Stimulated activated naive CD8-positive, alpha-beta T cell treated with anti-CD3 and anti-CD28 coated beads, Interleukin-15, amount 100 ng/mL, for 72 hours (primary cell): ENCODE results near the gene CDC6.

ENCODE experiments used
- ATAC-seq: fragments of 150-1000 bp; cut with Tn5 transposase; 2 replicates; pipeline ENCODE4 v1.10.0; 2021; ENCODE audit warnings: mild to moderate bottlenecking, moderate library complexity
- DNase-seq, 2 donors: peaks; one replicate each; pipeline ENCODE4 v3.0.0; 2021 to 2022
- H3K27ac Mint-ChIP-seq, 2 donors: one replicate each; pipeline ENCODE4 v1.8.0; 2022; ENCODE audit warnings: mild to moderate bottlenecking in 2 of 2, mixed read lengths in 2 of 2, moderate library complexity in 2 of 2
- H3K27me3 Mint-ChIP-seq: one replicate; pipeline ENCODE4 v1.8.0; 2022; ENCODE audit warnings: mixed read lengths
- H3K4me1 Mint-ChIP-seq: one replicate; pipeline ENCODE4 v1.8.0; 2022; ENCODE audit warnings: mild to moderate bottlenecking, mixed read lengths
- H3K4me3 Mint-ChIP-seq, 2 donors: one replicate each; pipeline ENCODE4 v1.8.0; 2022; ENCODE audit warnings: mild to moderate bottlenecking in 2 of 2, mixed read lengths in 2 of 2, moderate library complexity in 1 of 2
- H3K9me3 Mint-ChIP-seq, 2 donors: one replicate each; pipeline ENCODE4 v1.8.0; 2022; ENCODE audit warnings: mixed read lengths in 2 of 2

CDC6 gene

GRCh38 chr17:40331743-40332641, 44.3 kb downstream of the CDC6 start:
- DNase-seq = no peak

DNA sequence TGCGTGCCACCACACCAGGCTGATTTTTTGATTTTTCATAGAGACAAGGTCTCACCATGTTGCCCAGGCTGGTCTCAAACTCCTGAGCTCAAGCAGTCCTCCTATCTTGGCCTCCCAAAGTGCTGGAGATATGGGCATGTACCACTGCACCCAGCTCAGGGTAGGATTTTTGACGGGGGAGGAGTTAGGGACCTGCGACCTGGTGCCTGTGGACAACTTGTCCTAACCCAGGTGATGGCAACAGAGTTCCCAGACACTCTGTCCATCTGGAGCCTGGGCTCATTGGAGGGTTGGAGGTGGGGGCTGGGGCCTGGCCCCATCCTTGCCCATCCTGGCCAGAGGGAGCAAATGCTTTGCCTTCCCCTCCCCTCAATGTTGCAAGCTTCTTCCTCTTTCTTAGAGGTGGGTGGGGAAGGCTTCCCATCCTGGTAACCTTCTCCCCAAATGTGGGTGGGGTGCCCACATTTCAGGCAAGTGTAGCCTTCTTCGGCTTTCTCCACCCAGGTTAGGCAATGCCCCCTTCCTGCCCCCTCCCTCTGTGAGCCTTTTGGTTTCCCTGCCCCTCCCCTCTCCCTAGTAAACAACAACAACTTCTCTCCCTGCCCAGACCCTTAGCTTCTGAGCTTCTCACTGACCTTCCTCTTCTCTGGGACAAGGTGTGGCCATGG, 46.2 kb downstream of the CDC6 start:
- peak overlapping the region in 1 of 2 donors; percentile 82 for H3K27ac Mint-ChIP-seq
- DNase-seq = no peak
- no peaks in the 10 kb centered on the region for H3K9me3 Mint-ChIP-seq
- no peaks in the 10 kb centered on the region for H3K27me3 Mint-ChIP-seq
- peaks cover 85% of the 10 kb centered on the region for H3K4me1 Mint-ChIP-seq
- H3K4me3 Mint-ChIP-seq = no peak overlapping the region
- no peak for ATAC-seq

More at GRCh38 chr17:40331743-40332641, 44.3 kb downstream of the CDC6 start:
- H3K4me3 Mint-ChIP-seq = peak overlapping the region; percentile 40 to 74
- H3K9me3 Mint-ChIP-seq = no peaks in the 10 kb centered on the region
- no peaks in the 10 kb centered on the region for H3K27me3 Mint-ChIP-seq
- peaks cover 87% of the 10 kb centered on the region for H3K4me1 Mint-ChIP-seq
- ATAC-seq = no peak
- H3K27ac Mint-ChIP-seq = peak overlapping the region; percentile 73 to 81

- H3K4me3 Mint-ChIP-seq = no peak overlapping the region
- H3K9me3 Mint-ChIP-seq = no peaks in the 10 kb centered on the region
- H3K27ac Mint-ChIP-seq = no peak overlapping the region
- ATAC-seq (no peak), DNase-seq (no peak)
- no peaks in the 10 kb centered on the region for H3K27me3 Mint-ChIP-seq
- peaks cover 86% of the 10 kb centered on the region for H3K4me1 Mint-ChIP-seq
These were observed 47.9 kb downstream of the CDC6 start for GRCh38 chr17:40335620-40336019.

- Mint-ChIP-seq H3K4me1 (peaks cover 81% of the 10 kb centered on the region), H3K27ac (peak overlapping the region; percentile 19 to 46), H3K9me3 (no peaks in the 10 kb centered on the region), H3K4me3 (peak overlapping the region in 1 of 2 donors; percentile 62), H3K27me3 (no peaks in the 10 kb centered on the region)
- ATAC-seq (no peak), DNase-seq (no peak)
These were observed 49.7 kb downstream of the CDC6 start for GRCh38 chr17:40337351-40337750.

GRCh38 chr17:40338058-40338457, 50.4 kb downstream of the CDC6 start:
- DNase-seq = no peak
- no peak for ATAC-seq

GRCh38 chr17:40338941-40339649, 51.4 kb downstream of the CDC6 start:
- Mint-ChIP-seq H3K27me3 (no peaks in the 10 kb centered on the region), H3K27ac (peak overlapping the region; percentile 67 to 69), H3K9me3 (no peaks in the 10 kb centered on the region), H3K4me3 (no peak overlapping the region), H3K4me1 (peaks cover 81% of the 10 kb centered on the region)
- no peak for DNase-seq
- ATAC-seq = no peak

More at GRCh38 chr17:40338058-40338457, 50.4 kb downstream of the CDC6 start:
- no peaks in the 10 kb centered on the region for H3K27me3 Mint-ChIP-seq
- peak overlapping the region in 1 of 2 donors; percentile 69 for H3K27ac Mint-ChIP-seq
- peak overlapping the region; percentile 12 to 62 for H3K4me3 Mint-ChIP-seq
- H3K4me1 Mint-ChIP-seq = peaks cover 81% of the 10 kb centered on the region
- H3K9me3 Mint-ChIP-seq = no peaks in the 10 kb centered on the region

GRCh38 chr17:40340327-40340726, 52.6 kb downstream of the CDC6 start:
- H3K27ac Mint-ChIP-seq = peak overlapping the region in 1 of 2 donors; percentile 15
- H3K9me3 Mint-ChIP-seq = no peaks in the 10 kb centered on the region
- no peak for ATAC-seq
- DNase-seq = no peak
- H3K4me1 Mint-ChIP-seq = peaks cover 81% of the 10 kb centered on the region
- peak overlapping the region in 1 of 2 donors; percentile 70 for H3K4me3 Mint-ChIP-seq
- H3K27me3 Mint-ChIP-seq = no peaks in the 10 kb centered on the region

DNA sequence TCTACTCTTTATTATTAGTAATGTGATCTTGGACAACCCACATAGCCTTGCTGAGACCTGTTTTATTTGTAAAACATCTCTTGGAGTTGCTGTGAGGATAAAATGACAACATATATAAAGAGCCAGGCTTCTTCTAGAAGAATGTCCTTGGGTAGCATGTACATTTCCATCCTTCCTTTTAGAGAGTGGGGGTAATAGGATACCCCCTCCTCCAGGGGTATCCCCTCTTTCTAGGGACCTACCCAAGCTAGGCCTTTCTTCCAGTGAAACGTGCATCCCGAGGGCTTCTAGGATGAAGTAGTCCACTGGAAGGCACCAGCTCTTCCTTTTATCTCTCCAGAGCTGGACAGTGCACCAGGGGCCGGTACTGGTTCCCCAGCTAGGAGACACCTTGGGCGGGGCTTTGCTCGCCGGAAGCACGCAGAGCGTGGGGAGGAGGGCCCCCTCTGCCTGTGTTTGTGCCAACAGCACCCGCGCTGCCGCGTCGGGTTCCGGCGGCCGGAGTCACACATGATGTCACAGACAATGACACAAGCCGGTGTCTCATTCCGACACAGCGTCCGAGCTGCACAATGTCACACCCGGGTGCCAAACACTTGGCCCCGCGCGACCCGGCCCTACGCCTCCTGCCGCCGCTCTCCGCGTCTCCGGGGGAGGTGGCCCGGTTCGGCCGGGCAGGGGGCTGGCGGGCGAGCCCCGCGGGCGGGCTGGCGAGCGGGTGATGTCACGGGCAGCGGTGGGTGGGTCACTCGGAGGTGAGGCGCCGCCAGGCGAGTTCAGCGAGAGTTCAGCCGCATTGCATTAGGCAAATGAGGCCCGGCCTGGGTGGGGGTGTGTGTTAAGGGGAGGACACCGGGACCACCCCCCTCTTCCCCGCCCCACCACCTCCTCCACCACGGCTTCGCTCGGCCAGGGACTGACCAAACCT, 53.5 kb downstream of the CDC6 start:
- ATAC-seq = peak; percentile 92
- peak; percentile 80 to 91 for DNase-seq
- H3K9me3 Mint-ChIP-seq = no peaks in the 10 kb centered on the region
- peak overlapping the region; percentile 70 to 86 for H3K4me3 Mint-ChIP-seq
- H3K27me3 Mint-ChIP-seq = no peaks in the 10 kb centered on the region
- H3K4me1 Mint-ChIP-seq = peaks cover 88% of the 10 kb centered on the region
- H3K27ac Mint-ChIP-seq = peak overlapping the region; percentile 17 to 68

- Mint-ChIP-seq H3K27ac (peak overlapping the region; percentile 43 to 91), H3K4me1 (peaks cover 91% of the 10 kb centered on the region), H3K9me3 (no peaks in the 10 kb centered on the region), H3K4me3 (peak overlapping the region; percentile 80 to 88), H3K27me3 (no peaks in the 10 kb centered on the region)
- ATAC-seq = no peak
- DNase-seq = no peak
These were observed 54.3 kb downstream of the CDC6 start for GRCh38 chr17:40341808-40342503.

DNA sequence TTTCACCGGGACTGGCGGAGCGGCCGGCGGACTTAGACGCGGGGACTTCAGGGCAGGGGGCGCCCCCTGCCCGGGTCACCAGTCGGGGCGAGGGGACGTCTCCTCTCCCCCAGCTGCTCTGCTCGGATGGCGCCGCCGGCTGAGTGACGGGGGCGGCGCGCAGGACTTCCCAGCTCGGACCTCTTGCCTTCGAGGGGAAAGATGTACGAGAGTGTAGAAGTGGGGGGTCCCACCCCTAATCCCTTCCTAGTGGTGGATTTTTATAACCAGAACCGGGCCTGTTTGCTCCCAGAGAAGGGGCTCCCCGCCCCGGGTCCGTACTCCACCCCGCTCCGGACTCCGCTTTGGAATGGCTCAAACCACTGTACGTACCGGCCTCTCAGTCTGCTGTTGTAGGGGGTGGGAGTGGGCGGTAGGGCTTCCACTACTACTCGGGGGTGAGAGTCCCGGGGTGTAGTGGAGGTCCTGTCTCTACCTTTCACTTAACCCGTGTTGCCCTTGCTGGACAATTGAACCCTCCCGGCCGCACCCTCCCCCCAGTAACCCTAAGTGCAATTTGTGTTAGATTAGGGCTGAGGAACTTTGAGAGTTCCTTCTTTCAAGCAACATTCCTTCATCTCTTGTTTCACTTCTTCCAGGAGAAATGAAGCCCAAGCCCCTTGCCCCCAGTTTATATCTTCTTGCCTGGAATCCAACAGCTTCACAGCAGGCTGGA, 55.0 kb downstream of the CDC6 start:
- peak overlapping the region; percentile 75 to 93 for H3K27ac Mint-ChIP-seq
- H3K9me3 Mint-ChIP-seq = no peaks in the 10 kb centered on the region
- H3K27me3 Mint-ChIP-seq = no peaks in the 10 kb centered on the region
- ATAC-seq (no peak), DNase-seq (no peak)
- H3K4me1 Mint-ChIP-seq = peaks cover 91% of the 10 kb centered on the region
- H3K4me3 Mint-ChIP-seq = peak overlapping the region; percentile 80 to 88

DNA sequence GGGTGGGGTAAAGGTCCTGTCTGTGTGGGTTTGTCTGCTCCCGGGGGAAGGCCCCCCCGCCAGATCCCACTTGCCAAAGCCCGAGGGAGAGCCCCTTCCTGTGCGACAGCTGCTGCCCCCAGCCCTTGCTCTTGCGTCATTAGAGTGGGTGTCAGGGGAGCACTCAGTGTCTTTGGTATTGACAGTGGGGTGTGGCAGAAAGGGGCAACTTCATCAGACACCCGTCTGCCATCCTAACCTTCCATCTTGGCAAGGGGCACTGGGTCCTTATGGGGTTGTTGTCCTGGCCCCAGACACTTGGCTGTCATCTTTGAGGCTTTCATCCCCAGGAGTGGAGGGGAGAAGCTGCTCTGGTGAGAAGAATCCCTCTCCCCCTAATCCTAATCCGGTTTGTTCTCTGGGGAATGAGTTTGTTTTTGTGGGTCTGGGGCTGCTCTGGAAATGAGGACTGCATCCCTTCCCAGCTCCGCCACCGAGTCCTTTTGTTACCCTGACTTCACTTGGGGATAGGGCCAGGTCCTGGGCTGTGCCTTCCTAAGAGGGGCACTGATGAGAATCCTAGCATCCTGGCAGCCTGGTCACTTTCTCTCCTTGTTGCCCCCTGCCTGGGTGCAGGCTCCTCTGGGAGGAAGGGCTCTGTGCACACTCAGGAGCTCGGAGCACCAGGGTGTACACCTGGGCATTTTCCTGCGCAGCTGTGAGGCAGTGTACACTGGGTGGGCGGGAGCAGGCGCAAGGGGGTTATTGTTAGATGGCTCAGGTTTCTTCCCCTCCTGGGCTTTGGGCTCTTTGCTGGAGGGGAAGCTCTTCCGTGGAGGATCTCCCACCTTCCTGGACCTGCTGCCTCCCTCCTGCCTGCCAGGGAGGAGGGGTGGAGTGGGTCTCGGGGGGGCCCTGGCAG, 55.8 kb downstream of the CDC6 start:
- Mint-ChIP-seq H3K27ac (peak overlapping the region; percentile 75 to 93), H3K4me1 (peaks cover 91% of the 10 kb centered on the region), H3K27me3 (no peaks in the 10 kb centered on the region), H3K4me3 (peak overlapping the region; percentile 80 to 88), H3K9me3 (no peaks in the 10 kb centered on the region)
- no peak for ATAC-seq
- no peak for DNase-seq

GRCh38 chr17:40344421-40345160, 56.9 kb downstream of the CDC6 start:
- DNase-seq (no peak), ATAC-seq (peak; percentile 1)
- Mint-ChIP-seq H3K4me1 (peaks cover 94% of the 10 kb centered on the region), H3K27ac (peak overlapping the region; percentile 57 to 59), H3K27me3 (no peaks in the 10 kb centered on the region), H3K4me3 (peak overlapping the region; percentile 74), H3K9me3 (no peaks in the 10 kb centered on the region)
